HG03175 (cell line): Measurements from ENCODE around the gene GREM2.

Source experiments
- ATAC-seq: cut with Tn5 transposase; IDR thresholded peaks from one replicate; pipeline ENCODE4 v1.9.1; 2021; ENCODE audit warnings: mild to moderate bottlenecking, moderate library complexity; ENCODE audit not compliant: unreplicated experiment

The GREM2 gene

DNA sequence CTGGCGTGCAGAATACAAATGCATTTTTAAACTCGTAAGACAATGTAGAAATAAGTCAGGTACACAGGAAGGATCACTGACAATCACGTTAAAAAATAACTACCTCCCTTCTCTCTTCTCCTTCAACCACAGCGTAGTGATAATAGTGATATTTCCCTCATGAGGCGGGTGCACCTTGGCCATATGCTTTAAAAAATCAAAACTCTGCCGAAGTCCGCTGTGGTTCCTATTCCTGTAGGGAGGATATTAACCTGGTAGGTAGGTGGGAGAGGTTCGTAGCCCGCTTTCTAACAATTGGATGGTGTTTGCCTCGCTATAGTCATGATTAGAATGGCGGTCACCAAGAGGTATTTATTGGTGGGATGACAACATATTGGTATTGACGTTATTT, 732 bp downstream of the GREM2 start:
- no peak for ATAC-seq

DNA sequence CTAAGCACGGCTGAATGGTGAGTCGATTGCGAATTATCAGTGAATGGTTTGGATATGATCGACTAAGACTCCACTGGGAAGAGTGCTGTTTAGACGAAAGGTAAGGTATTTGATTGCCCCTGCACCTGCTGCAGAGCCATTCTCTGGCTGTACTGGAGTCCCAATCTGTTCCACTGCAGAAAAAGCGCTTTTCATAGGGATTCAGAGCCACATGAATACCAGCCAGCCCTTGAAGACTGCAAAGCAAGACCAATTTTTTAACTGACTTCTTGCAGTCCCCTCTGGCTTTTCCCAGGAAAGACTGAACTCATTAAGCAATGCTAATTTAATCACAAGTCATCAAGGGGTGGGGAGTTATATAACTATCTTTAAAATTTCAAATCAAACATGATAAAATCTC, 1.3 kb downstream of the GREM2 start:
- no peak for ATAC-seq

DNA sequence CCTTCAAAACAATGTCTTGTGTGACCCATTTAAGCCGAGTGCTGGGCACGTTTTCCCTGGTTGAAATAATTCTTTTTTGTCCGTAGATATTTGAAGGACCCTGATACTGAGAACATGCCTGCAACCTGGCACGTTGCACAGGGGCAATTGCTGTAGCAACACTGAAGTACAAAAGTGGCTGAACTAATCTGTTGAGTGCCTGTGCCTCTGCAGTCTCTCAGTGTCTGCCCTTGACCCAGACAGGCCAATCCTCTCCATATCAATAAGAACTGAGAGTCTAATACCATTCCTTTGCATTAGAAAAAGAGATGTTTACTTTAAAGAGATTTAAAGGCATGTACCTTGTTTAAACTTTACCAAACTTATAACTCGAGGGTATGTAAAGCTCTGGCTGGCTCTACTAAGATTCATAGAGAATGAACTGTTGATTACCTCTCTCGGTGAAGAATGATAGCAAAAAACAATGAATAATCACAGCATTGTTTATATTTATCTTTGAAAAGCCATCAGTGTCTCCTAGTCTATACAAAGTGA, 2.4 kb downstream of the GREM2 start:
- no peak for ATAC-seq

DNA sequence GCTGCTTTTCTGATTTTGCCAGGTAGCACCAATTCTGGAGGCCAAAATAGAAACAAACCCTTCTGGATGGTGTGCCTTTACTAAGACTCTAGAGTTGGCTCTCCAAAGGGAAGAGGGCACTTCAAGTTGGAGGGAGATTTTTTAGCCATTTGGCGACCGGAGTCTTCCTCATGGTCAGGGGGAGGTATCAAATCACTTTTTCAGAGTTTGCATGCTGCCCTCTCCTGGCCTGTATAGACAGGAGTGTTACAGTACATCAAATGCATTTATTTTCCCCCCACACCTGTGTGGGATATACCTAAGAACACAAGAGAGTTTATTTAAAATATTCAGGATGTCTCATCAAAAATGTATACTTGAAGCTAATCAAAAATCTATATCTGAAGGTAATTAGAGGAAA, 3.2 kb downstream of the GREM2 start:
- no peak for ATAC-seq

DNA sequence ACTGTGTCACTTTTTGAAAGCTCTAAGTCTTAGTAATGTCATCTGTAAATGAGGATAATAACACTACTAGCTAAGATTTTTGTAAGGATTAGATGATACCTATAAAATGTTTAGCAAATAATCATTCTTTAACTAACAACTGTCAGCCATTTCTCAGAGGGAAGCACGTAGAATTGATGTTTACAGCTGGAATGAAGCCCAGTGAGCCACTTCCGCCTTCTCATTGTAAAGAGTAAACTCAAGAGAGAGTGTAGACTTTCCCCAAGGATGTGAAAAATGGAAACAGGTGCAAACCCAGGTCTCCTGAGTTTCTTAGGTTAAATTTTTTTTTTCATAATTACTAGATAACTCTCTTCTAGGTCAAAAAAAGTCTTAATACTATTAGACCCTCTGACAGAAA, 4.9 kb downstream of the GREM2 start:
- ATAC-seq = no peak

DNA sequence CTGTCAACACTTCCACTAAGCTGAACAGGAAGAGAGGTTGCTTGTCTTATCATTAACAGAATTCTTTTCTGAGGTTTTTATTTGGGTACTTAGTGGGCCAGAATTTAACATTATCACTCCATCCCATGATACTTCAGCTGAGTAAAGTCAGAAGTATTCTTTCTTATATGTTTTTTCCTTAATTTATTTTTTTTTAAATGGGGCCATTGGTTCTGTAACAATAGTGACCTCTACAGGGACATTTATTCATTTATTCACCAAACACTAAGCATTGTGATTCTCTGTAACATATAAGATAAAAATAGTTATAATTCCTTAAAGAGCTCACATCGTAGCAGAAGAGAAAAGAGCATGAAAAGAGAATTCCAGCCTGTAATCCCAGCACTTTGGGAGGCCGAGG, 9.8 kb downstream of the GREM2 start:
- ATAC-seq = no peak

DNA sequence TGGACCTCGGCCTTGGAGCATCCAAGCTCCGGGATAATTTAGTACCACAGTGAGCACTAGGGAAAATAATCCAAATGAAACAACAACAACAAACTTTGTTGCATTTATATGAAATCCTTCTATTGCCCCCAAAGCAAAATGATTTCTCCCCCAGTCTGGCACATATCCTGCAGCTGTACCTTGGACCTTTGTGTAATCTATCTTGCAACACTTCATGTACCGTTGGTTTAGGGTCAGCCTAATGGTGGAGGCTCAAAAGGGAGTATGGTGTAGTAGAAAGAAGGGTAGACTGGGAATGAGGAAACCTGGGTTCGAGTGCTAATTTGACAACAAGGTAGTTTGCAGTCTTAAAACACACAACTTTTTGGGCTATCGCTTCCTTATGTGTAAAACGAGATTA, 12.1 kb downstream of the GREM2 start:
- ATAC-seq = no peak

DNA sequence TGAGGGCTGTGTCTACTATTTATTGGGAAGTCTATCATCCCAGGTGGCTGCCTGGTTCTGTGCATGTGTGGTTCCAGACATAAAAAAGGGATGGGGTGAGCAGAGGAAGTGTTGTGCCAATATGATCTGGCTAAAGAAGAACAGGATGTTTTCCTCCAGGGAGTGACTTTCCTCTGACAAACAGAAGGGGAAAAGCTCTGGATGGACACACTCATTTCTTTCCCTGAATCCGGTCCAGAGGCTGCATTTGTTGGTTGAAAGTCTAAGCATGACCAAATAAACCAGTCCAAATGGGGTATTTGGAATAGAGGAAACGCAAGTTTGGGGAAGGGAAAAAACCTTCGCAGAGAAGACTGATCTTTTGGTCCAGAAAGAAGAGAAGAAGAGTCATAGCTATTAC, 12.7 kb downstream of the GREM2 start:
- no peak for ATAC-seq

DNA sequence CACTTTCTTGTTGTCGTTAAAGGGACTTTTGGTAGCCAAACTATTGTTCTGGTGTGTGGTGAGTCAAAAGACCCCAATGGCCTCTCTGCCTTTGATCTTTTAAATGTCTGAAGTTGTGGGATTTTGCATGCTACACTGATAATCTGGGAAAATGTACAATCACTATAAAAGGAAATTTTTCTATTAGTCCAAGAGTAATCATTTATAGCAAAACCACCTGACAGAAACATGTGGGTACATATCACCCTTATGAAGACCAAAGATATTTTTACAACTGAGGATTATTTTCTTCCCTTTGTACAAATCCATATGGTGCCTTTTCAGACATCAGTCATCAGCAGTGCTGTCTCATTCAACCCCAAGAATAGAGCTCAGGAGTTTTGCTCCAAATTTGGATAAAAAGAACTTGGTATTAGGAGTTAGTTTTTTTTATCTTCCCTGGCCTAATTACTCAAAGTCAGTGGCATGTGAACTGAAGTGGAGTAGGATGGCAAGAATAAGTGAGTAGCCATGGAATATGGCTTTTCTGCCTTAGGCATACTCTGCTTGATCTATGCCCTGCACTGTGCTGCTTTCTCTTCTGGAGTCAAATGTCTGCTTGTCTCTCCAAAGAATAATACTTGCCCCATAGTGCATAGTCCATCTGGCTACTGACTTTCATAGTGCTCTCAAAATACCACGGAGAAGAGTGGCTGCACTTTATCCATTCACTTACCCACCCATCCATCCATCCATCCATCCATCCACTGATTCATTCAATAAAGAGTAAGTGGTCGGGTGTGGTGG, 13.5 kb downstream of the GREM2 start:
- ATAC-seq = no peak

DNA sequence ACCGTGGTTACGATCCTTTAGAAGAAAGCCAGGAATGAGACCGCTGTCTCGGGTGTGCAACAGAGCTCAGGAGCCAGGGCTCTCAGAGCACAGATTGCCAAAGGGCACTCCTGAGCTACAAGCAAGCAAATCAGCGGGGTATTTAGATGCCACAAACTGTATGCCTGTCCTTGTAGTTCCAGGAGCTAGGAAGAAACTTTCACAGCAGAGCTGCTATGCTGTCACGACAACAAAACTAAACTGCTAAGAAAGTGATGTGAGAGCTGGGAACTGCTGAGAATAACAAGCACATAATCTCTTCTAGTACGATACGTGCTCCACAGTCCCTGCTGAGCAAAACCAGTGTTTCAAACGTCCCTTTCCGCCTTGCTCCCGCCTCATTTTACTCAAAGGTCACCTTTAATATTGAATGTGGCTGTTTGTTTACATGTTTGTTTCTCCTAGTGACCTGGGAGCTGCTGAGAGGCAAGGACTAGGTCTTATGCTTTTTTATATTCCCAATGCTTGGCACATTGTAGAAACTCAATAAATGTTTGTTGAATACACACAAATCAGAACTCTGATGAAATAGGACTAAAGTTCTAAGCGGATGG, 14.7 kb downstream of the GREM2 start:
- no peak for ATAC-seq

DNA sequence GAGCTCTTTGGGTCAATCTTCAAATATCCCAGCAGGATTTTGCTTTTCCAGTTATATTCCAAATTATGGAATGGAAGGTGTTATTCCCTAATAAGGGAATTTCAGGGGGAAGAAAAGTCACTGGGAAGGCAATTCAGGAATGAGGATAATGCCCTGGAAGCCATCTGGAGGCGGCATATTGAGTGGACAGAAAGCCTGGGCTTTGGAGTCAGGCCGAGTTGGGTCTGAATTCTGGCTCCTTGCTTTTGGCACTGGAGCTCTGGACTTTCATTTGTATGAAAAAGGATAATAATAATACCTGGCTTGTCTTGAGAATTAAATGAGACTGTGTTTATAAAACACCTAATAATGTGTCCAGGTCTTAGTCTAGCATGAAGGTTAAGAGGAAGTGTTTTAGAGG, 16.5 kb downstream of the GREM2 start:
- no peak for ATAC-seq

DNA sequence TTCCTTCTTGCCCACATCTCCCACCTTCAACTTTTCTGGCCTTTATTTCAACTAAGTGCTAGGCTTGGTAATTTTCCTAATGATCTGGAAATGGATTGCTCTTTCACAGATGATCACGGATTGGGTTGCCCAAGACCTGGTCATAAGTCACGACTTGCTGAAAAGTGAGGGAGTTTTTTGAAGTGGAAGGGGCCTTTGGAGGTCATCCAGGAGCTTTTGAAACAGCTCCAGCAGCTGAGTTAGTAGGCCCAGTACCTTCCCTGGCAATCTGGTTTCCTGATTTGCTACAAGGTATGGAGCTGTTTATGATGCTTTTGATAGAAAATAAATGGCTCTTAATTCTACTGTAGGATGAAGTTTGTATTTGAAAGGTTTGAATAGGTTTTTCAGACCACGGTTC, 20.4 kb downstream of the GREM2 start:
- no peak for ATAC-seq

DNA sequence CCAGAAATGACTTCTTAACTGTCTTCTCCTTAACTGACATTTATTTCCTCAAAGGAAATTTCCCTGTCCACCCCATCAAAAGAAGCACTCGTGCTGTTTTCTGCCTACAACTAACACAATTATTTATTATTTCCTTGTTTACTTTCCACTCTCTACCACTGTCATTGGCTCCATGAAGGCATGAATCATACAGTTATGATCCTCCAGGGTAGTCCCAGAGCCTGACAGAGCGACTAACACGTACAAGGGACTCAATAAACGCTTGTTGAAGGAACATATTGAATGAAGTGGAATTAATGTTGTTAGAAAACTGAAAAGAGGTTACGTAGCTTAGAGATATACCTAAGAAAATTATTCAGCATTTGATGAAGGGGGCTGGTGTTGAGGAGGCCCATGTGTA, 20.9 kb downstream of the GREM2 start:
- no peak for ATAC-seq

DNA sequence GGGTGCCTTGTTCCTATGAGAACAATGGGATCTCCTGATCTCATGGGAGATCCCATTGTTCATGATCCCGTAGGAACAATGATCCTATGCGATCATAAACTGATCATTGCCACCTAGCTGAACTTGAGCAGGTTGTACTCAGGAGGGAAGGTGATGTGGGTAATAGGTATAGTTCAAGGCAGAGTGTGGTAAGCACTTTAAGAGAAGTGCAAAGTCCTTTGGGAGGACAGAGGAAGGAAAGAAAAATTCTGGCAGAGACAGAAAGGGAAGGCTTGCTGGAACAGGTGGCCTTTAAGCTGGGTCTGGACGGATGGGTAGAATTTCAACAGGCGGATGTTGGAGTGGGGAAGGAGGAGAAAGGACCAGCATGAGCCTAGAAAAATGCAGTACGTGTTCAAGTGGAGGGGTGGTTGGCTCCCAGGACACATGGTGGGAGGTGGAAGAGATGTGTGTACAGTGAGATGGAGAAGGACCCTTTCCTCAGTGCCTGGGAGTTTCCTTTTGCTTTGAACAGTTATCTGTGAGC, 22.3 kb downstream of the GREM2 start:
- no peak for ATAC-seq

DNA sequence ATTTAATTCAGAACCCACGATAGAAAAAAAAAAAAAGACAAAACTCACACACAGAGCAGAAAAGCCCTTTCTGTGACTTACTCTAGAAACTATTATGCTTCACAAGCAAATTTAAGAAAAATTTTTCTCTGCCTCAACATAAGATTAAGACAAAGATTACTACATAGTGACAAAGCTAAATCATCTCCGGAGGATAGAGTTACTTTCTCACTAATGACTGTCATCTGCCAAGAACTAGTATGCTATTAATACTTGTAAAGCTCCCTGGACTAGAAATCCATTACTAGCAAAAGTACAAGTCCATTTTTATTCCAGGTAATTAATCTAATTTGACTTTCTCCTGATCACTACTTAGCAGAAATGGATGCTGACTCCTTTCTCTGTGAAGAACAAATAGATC, 25.9 kb downstream of the GREM2 start:
- ATAC-seq = no peak

DNA sequence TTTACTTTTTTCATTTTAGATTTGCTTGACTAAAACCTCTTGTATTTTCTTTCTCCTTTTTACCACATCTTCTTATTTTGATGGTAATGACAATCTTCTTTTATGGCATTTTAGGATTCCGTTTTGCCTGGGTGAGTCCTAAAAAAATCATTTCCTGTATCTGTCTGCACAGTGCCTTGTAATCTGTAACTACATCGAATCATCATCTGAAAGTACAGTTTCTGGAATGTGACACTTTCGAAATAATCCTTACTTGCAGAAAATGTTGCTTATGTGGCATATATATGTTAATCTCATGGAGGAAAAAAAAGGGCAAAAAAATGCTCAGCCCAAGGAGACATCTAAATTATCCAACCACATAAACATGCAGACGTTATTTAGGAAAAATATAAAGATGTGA, 29.0 kb downstream of the GREM2 start:
- ATAC-seq = no peak

DNA sequence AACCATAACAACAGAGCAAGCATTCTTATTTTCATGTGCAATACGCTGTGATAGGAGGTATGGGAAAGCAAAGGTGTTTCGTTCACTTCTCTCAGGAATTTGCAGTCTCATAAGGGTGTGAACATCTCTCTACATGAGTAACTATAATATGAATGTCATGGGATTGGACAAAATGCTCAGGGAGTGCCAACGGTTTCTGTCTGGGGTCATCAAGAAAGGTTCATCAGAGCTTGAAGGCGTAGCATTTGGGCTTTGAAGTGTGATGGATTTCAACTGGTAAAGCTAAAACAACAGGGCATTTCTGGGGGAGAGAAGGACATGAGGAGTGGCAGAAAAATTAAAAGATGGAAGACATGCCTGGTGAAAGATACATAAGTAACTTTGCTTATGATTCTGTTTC, 32.4 kb downstream of the GREM2 start:
- no peak for ATAC-seq

DNA sequence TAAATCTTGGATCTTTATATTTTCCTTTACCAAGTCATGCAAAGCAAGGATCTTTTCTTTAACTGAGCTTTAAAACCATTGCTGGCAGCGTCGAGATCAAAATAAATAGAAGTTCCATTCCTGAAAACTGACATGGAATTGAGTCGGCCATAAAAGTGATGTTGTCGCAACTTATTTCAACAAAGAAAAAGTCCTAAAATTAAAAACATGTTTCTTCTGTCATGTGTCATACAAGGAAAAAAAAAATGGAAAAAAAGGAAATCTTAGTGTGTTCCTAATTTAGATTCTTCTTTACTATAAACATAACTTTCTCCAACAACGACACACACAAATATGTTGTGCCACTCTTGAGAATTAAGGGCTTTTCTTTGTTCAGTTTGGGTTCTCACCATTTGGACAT, 34.9 kb downstream of the GREM2 start:
- no peak for ATAC-seq

DNA sequence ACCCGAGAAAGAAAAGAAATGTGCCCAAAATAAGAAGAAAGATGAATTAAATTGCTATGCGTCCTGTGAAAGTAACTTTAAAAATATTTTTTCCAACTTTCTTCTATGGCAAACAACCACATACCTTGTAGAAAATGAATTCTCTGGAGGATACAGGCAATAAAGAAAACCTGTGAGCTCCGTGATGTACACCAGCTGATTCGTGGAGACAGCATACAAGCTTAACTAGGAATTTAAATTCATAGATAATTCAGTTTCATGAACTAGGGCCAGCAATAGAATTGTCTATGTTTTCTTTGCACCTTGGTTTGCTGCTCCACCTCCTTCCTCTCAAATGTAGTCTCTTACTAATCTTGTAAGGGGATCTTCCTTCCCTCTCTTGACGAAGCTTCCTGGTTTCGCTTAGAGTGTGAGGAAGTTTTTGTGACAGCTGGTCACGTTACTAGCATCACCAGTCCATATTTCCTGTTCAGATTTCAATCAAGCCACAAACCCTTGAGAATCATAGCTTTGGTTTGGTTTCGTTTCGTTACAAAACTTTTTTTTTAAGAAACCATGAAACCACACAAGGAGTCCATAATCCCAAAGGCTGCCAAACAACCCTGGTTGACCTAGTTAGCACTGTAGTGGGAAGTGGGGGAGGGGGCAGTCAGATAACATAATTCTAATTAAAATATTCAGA, 35.8 kb downstream of the GREM2 start:
- no peak for ATAC-seq

DNA sequence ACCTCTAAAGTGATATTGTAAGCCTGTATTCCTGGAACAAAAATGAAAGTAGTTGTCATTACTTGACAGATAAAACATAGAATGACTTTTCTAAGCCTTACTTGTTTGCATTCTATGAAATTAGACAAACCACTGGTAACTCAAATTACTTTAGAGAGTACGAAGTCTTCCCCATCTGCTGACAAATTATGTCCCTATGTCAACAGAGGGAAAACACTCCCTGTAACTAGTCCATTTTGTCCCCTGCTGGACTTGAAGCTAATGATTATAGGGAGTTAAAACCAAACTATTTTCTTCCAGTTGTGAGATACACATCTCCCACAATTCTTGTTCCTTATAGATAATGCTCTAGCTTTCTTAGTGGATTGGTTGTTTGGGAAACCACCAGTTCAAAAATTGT, 39.6 kb downstream of the GREM2 start:
- no peak for ATAC-seq

DNA sequence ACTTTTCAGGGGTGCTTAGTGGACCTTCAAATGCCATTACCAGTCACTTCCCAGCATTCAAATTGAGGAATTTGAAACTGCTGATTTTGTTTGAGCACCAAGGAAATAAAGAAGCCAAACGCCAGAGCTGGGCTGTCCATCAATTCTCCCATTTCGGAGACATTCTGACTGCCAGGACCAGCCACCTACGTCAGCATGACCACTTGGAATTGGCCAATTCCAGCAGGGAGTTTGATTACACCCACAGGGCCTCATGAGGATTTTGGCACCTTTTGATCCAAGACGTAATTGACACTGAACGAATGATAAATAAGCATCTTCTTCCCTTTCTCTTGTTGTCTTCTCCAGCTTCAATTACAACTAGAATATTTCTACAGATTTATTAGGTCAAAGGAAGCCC, 40.2 kb downstream of the GREM2 start:
- no peak for ATAC-seq

DNA sequence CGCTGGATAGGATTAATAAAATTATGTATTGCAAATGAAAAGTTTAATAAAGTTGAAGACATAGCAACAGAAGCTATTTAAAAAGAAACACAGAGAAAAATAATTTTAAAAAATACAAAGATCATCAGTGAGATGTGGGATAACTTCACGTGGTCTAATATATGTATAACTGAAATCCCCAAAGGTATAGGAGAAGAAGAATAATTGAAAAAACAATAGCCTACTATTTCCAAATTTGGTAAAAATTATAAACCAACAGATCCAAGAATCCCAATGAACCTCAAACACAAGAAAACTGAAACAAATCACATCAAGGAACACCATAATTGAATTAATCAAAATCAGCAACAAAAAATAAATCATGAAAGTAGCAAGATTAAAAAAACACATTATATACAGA, 44.9 kb downstream of the GREM2 start:
- no peak for ATAC-seq
